GM19395 (cell line): ENCODE data around the gene ZBTB18.
A peak's percentile ranks its signal among the peaks of the same experiment; 100 is the strongest.
"Not testable (repeated sequence)": the region's sequence is repeated elsewhere in the genome, so short reads cannot be mapped to it uniquely, and the experiment has no call there.

Experiments
- ATAC-seq: cut with Tn5 transposase; IDR thresholded peaks from one replicate; pipeline ENCODE4 v1.9.1; 2021; ENCODE audit warnings: mild to moderate bottlenecking, moderate library complexity; ENCODE audit not compliant: unreplicated experiment

ZBTB18 gene

GRCh38 chr1:244050835-244051444 lies at the start of gene ZBTB18:
ZBTB18 (plus strand) TSS chr1:244051283; CDS start chr1:244051432, 149 bp downstream.
- ATAC-seq = no peak

GRCh38 chr1:244002721-244003120 lies 48.4 kb upstream of the ZBTB18 start:
- no peak for ATAC-seq

GRCh38 chr1:244005455-244005854 lies 45.6 kb upstream of the ZBTB18 start:
- ATAC-seq = no peak

GRCh38 chr1:244006381-244006901 lies 44.6 kb upstream of the ZBTB18 start:
- ATAC-seq = no peak

GRCh38 chr1:244006961-244007360 lies 44.1 kb upstream of the ZBTB18 start:
- no peak for ATAC-seq

- ATAC-seq = peak; percentile 49
Measured at GRCh38 chr1:244010191-244010590, 40.9 kb upstream of the ZBTB18 start.

- ATAC-seq = no peak
Measured at GRCh38 chr1:244010703-244011123, 40.4 kb upstream of the ZBTB18 start.

GRCh38 chr1:244011271-244011670 lies 39.8 kb upstream of the ZBTB18 start:
- ATAC-seq = no peak

GRCh38 chr1:244011786-244012185 lies 39.3 kb upstream of the ZBTB18 start:
- no peak for ATAC-seq

- ATAC-seq = no peak
Measured at GRCh38 chr1:244012202-244012601, 38.9 kb upstream of the ZBTB18 start.

GRCh38 chr1:244013100-244013499 lies 38.0 kb upstream of the ZBTB18 start:
- ATAC-seq = no peak

GRCh38 chr1:244014862-244015261 lies 36.2 kb upstream of the ZBTB18 start:
- ATAC-seq = not testable (repeated sequence)

- no peak for ATAC-seq
Measured at GRCh38 chr1:244019982-244020485, 31.0 kb upstream of the ZBTB18 start.

GRCh38 chr1:244021427-244021826 lies 29.7 kb upstream of the ZBTB18 start:
- ATAC-seq = no peak

- ATAC-seq = no peak
Measured at GRCh38 chr1:244022311-244022710, 28.8 kb upstream of the ZBTB18 start.

GRCh38 chr1:244022864-244023440 lies 28.1 kb upstream of the ZBTB18 start:
- ATAC-seq = no peak

GRCh38 chr1:244027491-244028145 lies 23.5 kb upstream of the ZBTB18 start:
- ATAC-seq = no peak

GRCh38 chr1:244028701-244029100 lies 22.4 kb upstream of the ZBTB18 start:
- no peak for ATAC-seq

GRCh38 chr1:244029124-244029523 lies 22.0 kb upstream of the ZBTB18 start:
- ATAC-seq = no peak

- no peak for ATAC-seq
Measured at GRCh38 chr1:244030481-244031040, 20.5 kb upstream of the ZBTB18 start.

GRCh38 chr1:244035358-244035757 lies 15.7 kb upstream of the ZBTB18 start:
- ATAC-seq = no peak

GRCh38 chr1:244037252-244037651 lies 13.8 kb upstream of the ZBTB18 start:
- no peak for ATAC-seq
